Measurements from ENCODE around the gene OLFM2. TPM values are rescaled to one million over a fixed set of nuclear protein-coding genes. Genes with fewer than 3 reads are reported as not detected.
A peak's percentile ranks its signal among the peaks of the same experiment; 100 is the strongest.

Gene OLFM2
- total and polyA plus RNA-seq, 9 of the 15 experiments (the other 6 are each of a cell fraction or from before 2014, with no cell fraction given): 0.10 to 0.33 (median 0.23) TPM; not detected in 4

DNA sequence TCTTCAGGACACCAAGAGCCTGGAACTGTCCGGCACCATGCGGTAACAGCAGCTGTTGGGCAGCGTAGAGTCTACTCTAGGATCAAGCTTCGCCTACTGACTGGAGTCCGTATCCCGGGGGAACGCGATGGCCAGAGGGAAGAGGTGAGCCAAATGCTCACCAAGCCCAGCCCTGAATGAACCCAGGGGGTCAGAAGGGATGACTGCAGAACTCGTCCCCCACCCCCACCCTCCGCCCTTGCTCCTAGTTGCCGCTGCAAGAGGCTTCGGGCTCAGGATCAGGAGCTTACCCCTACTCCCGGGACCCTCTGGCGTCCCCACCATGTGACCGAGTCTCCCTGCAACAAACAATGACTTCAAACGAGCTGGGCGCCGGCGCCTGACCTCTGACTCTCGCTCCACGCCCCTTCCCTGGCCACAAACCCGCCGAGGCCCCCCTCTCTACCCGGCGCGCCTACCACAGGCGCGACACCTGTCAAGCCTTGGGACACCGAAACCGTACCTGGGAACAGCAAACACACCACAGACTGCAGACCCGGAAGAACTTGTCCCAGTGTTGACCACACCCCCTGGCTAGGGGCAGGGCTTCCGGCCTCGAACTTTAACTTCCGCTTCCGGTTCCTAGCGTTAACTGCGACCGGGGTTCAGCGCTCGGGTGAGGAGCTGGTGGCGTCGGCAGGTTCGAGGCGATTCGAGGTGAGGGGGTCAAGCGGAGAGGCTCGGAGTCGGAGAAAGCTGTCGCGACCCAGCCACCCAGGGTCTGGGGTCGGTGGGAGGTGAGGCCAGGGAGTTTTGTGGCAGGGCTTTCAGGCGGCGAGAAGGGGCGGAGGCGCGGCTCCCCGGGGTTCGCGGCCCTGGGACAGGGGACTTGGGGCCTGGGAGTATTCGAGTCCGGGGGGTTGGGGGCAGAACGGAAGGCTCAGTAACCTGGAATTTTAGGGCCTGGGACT lies 108.8 kb downstream of the OLFM2 start, which contains the start of gene UBL5 (continued):
- no peak for TF ChIP-seq NONO (IDR thresholded peaks at IDR 0.05; ENCODE audit: low read depth in 2 of 2, low read length in 1 of 2)
- TF ChIP-seq, protein P1, sequence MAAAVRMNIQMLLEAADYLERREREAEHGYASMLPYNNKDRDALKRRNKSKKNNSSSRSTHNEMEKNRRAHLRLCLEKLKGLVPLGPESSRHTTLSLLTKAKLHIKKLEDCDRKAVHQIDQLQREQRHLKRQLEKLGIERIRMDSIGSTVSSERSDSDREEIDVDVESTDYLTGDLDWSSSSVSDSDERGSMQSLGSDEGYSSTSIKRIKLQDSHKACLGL (CRISPR knock-in tag; IDR thresholded peaks at IDR 0.05; ENCODE audit: borderline replicate concordance, poor library complexity, severe bottlenecking): no peak
- no peak for TF ChIP-seq SNIP1 (IDR thresholded peaks at IDR 0.05; ENCODE audit: low read depth)
- TF ChIP-seq SRSF9 (IDR thresholded peaks at IDR 0.05; ENCODE audit: borderline replicate concordance, low read depth, low read length): no peak
- no peak for TF ChIP-seq FOXK1 (CRISPR knock-in tag; IDR thresholded peaks at IDR 0.05; ENCODE audit: borderline replicate concordance)
- no peak; the same call in 1 of the 2 replicates for TF ChIP-seq SREBF1 (IDR thresholded peaks at IDR 0.05; ENCODE audit: borderline replicate concordance, low read depth, low read length)
- TF ChIP-seq CEBPB (tag; IDR thresholded peaks at IDR 0.05): no peak
- TF ChIP-seq ZNF354B (CRISPR knock-in tag; IDR thresholded peaks at IDR 0.05): no peak
- TF ChIP-seq CBFA2T2 (conservative IDR thresholded peaks at IDR 0.05): no peak; the same call in 1 of the 2 replicates
- TF ChIP-seq ZBTB7A (IDR thresholded peaks at IDR 0.05; ENCODE audit: borderline replicate concordance, control insufficient read depth, low read depth, low read length): peak; percentile 52
- no peak for TF ChIP-seq RB1 (IDR thresholded peaks at IDR 0.05; ENCODE audit: low read depth)
- TF ChIP-seq TEAD1 (CRISPR knock-in tag; IDR thresholded peaks at IDR 0.05): no peak
- TF ChIP-seq JUNB (CRISPR knock-in tag; conservative IDR thresholded peaks at IDR 0.05): no peak
- no peak for TF ChIP-seq THRAP3 (IDR thresholded peaks at IDR 0.05; ENCODE audit: borderline replicate concordance)
- TF ChIP-seq, protein P2, sequence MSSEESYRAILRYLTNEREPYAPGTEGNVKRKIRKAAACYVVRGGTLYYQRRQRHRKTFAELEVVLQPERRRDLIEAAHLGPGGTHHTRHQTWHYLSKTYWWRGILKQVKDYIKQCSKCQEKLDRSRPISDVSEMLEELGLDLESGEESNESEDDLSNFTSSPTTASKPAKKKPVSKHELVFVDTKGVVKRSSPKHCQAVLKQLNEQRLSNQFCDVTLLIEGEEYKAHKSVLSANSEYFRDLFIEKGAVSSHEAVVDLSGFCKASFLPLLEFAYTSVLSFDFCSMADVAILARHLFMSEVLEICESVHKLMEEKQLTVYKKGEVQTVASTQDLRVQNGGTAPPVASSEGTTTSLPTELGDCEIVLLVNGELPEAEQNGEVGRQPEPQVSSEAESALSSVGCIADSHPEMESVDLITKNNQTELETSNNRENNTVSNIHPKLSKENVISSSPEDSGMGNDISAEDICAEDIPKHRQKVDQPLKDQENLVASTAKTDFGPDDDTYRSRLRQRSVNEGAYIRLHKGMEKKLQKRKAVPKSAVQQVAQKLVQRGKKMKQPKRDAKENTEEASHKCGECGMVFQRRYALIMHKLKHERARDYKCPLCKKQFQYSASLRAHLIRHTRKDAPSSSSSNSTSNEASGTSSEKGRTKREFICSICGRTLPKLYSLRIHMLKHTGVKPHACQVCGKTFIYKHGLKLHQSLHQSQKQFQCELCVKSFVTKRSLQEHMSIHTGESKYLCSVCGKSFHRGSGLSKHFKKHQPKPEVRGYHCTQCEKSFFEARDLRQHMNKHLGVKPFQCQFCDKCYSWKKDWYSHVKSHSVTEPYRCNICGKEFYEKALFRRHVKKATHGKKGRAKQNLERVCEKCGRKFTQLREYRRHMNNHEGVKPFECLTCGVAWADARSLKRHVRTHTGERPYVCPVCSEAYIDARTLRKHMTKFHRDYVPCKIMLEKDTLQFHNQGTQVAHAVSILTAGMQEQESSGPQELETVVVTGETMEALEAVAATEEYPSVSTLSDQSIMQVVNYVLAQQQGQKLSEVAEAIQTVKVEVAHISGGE (CRISPR knock-in tag; IDR thresholded peaks at IDR 0.05): peak in 1 of 3 experiments; percentile 93; a peak in 3 of 6 replicates
- TF ChIP-seq, protein P3, sequence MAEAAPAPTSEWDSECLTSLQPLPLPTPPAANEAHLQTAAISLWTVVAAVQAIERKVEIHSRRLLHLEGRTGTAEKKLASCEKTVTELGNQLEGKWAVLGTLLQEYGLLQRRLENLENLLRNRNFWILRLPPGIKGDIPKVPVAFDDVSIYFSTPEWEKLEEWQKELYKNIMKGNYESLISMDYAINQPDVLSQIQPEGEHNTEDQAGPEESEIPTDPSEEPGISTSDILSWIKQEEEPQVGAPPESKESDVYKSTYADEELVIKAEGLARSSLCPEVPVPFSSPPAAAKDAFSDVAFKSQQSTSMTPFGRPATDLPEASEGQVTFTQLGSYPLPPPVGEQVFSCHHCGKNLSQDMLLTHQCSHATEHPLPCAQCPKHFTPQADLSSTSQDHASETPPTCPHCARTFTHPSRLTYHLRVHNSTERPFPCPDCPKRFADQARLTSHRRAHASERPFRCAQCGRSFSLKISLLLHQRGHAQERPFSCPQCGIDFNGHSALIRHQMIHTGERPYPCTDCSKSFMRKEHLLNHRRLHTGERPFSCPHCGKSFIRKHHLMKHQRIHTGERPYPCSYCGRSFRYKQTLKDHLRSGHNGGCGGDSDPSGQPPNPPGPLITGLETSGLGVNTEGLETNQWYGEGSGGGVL (CRISPR knock-in tag; IDR thresholded peaks at IDR 0.05): no peak
- no peak for TF ChIP-seq ZNF165 (CRISPR knock-in tag; IDR thresholded peaks at IDR 0.05; ENCODE audit: borderline replicate concordance)
- TF ChIP-seq IRF2 (CRISPR knock-in tag; IDR thresholded peaks at IDR 0.05): no peak
- TF ChIP-seq, protein P4, sequence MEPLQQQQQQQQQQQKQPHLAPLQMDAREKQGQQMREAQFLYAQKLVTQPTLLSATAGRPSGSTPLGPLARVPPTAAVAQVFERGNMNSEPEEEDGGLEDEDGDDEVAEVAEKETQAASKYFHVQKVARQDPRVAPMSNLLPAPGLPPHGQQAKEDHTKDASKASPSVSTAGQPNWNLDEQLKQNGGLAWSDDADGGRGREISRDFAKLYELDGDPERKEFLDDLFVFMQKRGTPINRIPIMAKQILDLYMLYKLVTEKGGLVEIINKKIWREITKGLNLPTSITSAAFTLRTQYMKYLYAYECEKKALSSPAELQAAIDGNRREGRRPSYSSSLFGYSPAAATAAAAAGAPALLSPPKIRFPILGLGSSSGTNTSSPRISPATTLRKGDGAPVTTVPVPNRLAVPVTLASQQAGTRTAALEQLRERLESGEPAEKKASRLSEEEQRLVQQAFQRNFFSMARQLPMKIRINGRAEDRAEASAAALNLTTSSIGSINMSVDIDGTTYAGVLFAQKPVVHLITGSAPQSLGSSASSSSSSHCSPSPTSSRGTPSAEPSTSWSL (CRISPR knock-in tag; IDR thresholded peaks at IDR 0.05; ENCODE audit: borderline replicate concordance): no peak
